IMR-90 (cell line): ENCODE results near the gene TGFB1. TPM values are rescaled to one million over a fixed set of nuclear protein-coding genes. Genes with fewer than 3 reads are reported as not detected.

Source experiments
- ATAC-seq: fragments of 200-7000 bp; cut with Tn5 transposase; 2 replicates; pipeline ENCODE4 v1.9.1; 2020; ENCODE audit warnings: low read depth, mild to moderate bottlenecking, moderate library complexity
- BruUV-seq: library from RNA; stranded (reverse); fragments of 400-500 nt; replicated peaks from 2 replicates; lab custom pipeline; 2021; lab: Mats Ljungman, UMichigan
- CTCF ChIA-PET: fragments of 300-600 bp; formaldehyde crosslinking; extraction: SDS; loops from one replicate; lab custom pipeline; 2021; ENCODE audit warnings: antibody characterized with exemption; lab: Yijun Ruan, JAX
- POLR2A ChIA-PET: fragments of 300-600 bp; sonication (Branson Sonifier 250); formaldehyde crosslinking; loops from one replicate; lab custom pipeline; 2022; ENCODE audit warnings: antibody characterized with exemption; ENCODE audit not compliant: unreplicated experiment; lab: Charles Lee
- DNase-seq: peaks from one replicate; pipeline ENCODE4 v3.0.0; 2013
- H2AFZ ChIP-seq: replicated peaks from 2 replicates; pipeline ENCODE3; 2013; ENCODE audit warnings: low read length, mild to moderate bottlenecking; ENCODE audit not compliant: poor library complexity
- H2AK5ac ChIP-seq: 2 replicates; pipeline ENCODE4 v1.6.1; 2013; ENCODE audit warnings: low read depth, low read length, inconsistent platforms
- H2AK9ac ChIP-seq: replicated peaks from 2 replicates; pipeline ENCODE3; 2013; ENCODE audit warnings: mild to moderate bottlenecking, low read depth, low read length, moderate library complexity; ENCODE audit not compliant: poor library complexity
- H2BK120ac ChIP-seq: 2 replicates; pipeline ENCODE4 v1.6.1; 2013; ENCODE audit warnings: low read depth, low read length, inconsistent platforms
- H2BK15ac ChIP-seq: 3 replicates; pipeline ENCODE4 v1.6.1; 2013; ENCODE audit warnings: low read depth, low read length, inconsistent platforms
- H2BK20ac ChIP-seq: 2 replicates; pipeline ENCODE4 v1.6.1; 2013; ENCODE audit warnings: low read depth, mild to moderate bottlenecking, inconsistent platforms, low read length, moderate library complexity
- H2BK5ac ChIP-seq: 2 replicates; pipeline ENCODE4 v1.6.1; 2013; ENCODE audit warnings: mild to moderate bottlenecking, low read depth, low read length, inconsistent platforms; ENCODE audit not compliant: poor library complexity, severe bottlenecking
- H3K14ac ChIP-seq: replicated peaks from 2 replicates; pipeline ENCODE4 v1.6.1; 2013; ENCODE audit warnings: low read depth, low read length, inconsistent platforms
- H3K18ac ChIP-seq: 2 replicates; pipeline ENCODE4 v1.6.1; 2013; ENCODE audit warnings: low read depth, low read length, control low read depth
- H3K23ac ChIP-seq: 2 replicates; pipeline ENCODE4 v1.6.1; 2013; ENCODE audit warnings: low read depth, low read length, inconsistent platforms
- H3K27ac ChIP-seq: 2 replicates; pipeline ENCODE4 v1.5.1; 2013; ENCODE audit warnings: mild to moderate bottlenecking, control low read depth, low read length; ENCODE audit not compliant: insufficient read depth
- H3K27me3 ChIP-seq: 2 replicates; pipeline ENCODE4 v1.6.1; 2013; ENCODE audit warnings: low read length; ENCODE audit not compliant: control insufficient read depth, insufficient read depth
- H3K36me3 ChIP-seq: 2 replicates; pipeline ENCODE4 v1.6.1; 2013; ENCODE audit warnings: low read length, mixed read lengths; ENCODE audit not compliant: control insufficient read depth, insufficient read depth
- H3K4ac ChIP-seq: 2 replicates; pipeline ENCODE4 v1.6.1; 2013; ENCODE audit warnings: low read depth, low read length, inconsistent platforms
- H3K4me1 ChIP-seq: 2 replicates; pipeline ENCODE4 v1.6.1; 2013; ENCODE audit warnings: low read length, mixed read lengths; ENCODE audit not compliant: control insufficient read depth, insufficient read depth
- H3K4me2 ChIP-seq: 2 replicates; pipeline ENCODE4 v1.6.1; 2013; ENCODE audit warnings: low read depth, mild to moderate bottlenecking, control low read depth, low read length, moderate library complexity
- H3K4me3 ChIP-seq: 2 replicates; pipeline ENCODE4 v1.5.1; 2013; ENCODE audit warnings: low read depth, mild to moderate bottlenecking, control low read depth, low read length, moderate library complexity; ENCODE audit not compliant: insufficient read depth
- H3K56ac ChIP-seq: 2 replicates; pipeline ENCODE4 v1.6.1; 2013; ENCODE audit warnings: low read length, inconsistent platforms; ENCODE audit not compliant: insufficient read depth; ENCODE audit errors: extremely low read depth
- H3K79me1 ChIP-seq, 2 experiments: 2 replicates each; pipeline ENCODE4 v1.6.1; 2013; ENCODE audit warnings: low read length in 2 of 2, inconsistent platforms in 1 of 2, low read depth in 1 of 2
- H3K9ac ChIP-seq: 2 replicates; pipeline ENCODE4 v1.6.1; 2013; ENCODE audit warnings: low read depth, low read length, control low read depth
- H3K9me1 ChIP-seq: 2 replicates; pipeline ENCODE4 v1.6.1; 2013; ENCODE audit warnings: low read length, inconsistent platforms; ENCODE audit not compliant: insufficient read depth
- H3K9me3 ChIP-seq: 2 replicates; pipeline ENCODE4 v1.6.1; 2013; ENCODE audit warnings: low read length; ENCODE audit not compliant: control insufficient read depth, insufficient read depth
- H4K20me1 ChIP-seq: 2 replicates; pipeline ENCODE4 v1.6.1; 2013; ENCODE audit warnings: low read length, inconsistent platforms; ENCODE audit not compliant: insufficient read depth
- H4K5ac ChIP-seq: 2 replicates; pipeline ENCODE4 v1.6.1; 2013; ENCODE audit warnings: mild to moderate bottlenecking, low read depth, low read length, control low read depth
- H4K8ac ChIP-seq, 2 experiments: 2 replicates each; pipeline ENCODE4 v1.6.1; 2013; ENCODE audit warnings: low read depth in 2 of 2, low read length in 2 of 2, control low read depth in 1 of 2, inconsistent platforms in 1 of 2
- H4K91ac ChIP-seq: 2 replicates; pipeline ENCODE4 v1.6.1; 2013; ENCODE audit warnings: low read depth, low read length, inconsistent platforms; ENCODE audit not compliant: insufficient read depth
- CEBPB ChIP-seq: IDR thresholded peaks from 2 replicates; pipeline ENCODE4 v1.6.1; 2012; ENCODE audit warnings: low read depth, low read length, improper control_type of control experiment
- CTCF ChIP-seq: conservative IDR thresholded peaks from 2 replicates; pipeline ENCODE4 v1.5.1; 2012; ENCODE audit warnings: mild to moderate bottlenecking, low read depth, low read length, improper control_type of control experiment
- FOS ChIP-seq: fragments of 150-350 bp; IDR thresholded peaks from 2 replicates; pipeline ENCODE4 v1.6.1; 2016; ENCODE audit warnings: low read depth, low read length
- MAFK ChIP-seq: IDR thresholded peaks from 2 replicates; pipeline ENCODE4 v1.6.1; 2012; ENCODE audit warnings: low read depth, low read length, improper control_type of control experiment
- MXI1 ChIP-seq: IDR thresholded peaks from 2 replicates; pipeline ENCODE4 v1.6.1; 2012; ENCODE audit warnings: low read depth, mild to moderate bottlenecking, low read length, moderate library complexity, borderline replicate concordance
- NFE2L2 ChIP-seq: fragments of 150-350 bp; IDR thresholded peaks from 2 replicates; pipeline ENCODE4 v1.6.1; 2016; ENCODE audit warnings: low read depth, mild to moderate bottlenecking, low read length
- WGBS, 2 experiments: methylation state at CpG; one replicate each; pipeline versions ENCODE4 v1.1.5 to v1.1.7; 2013; ENCODE audit warnings: missing lambda C conversion rate in 2 of 2; ENCODE audit not compliant: insufficient read length in 1 of 2; ENCODE audit errors: extremely low coverage in 2 of 2; 5-methylcytosine and 5-hydroxymethylcytosine counted together
- dilution Hi-C: fragments of 300-500 bp; cut with HindIII; formaldehyde crosslinking; loops from one replicate; pipeline ENCODE4 v1.14.3; 2018; ENCODE audit warnings: low sequenced_read_pairs; ENCODE audit not compliant: unreplicated experiment
- in situ Hi-C: fragments of 300-500 bp; cut with MboI; formaldehyde crosslinking; loops from 3 replicates; pipeline ENCODE4 v1.14.3; 2019; ENCODE audit warnings: low sequenced_read_pairs, inconsistent platforms, mixed read lengths
- intact Hi-C: fragments of 100-400 bp; cut with micrococcal nuclease; formaldehyde crosslinking; loops from 2 replicates; pipeline ENCODE4 v1.10.0; 2022
- polyA plus RNA-seq, 3 experiments: library from polyadenylated mRNA; depleted of rRNA; stranded (reverse); fragments of >200 nt; gene quantifications; 2 replicates each; pipeline ENCODE4 v1.2.3, GENCODE V29; 2012; ENCODE audit warnings: low replicate concordance in 1 of 3
- total RNA-seq: library from RNA; depleted of rRNA; stranded (reverse); fragments of >200 nt; gene quantifications from 2 replicates; pipeline ENCODE4 v1.2.3, GENCODE V29; 2012
- TF ChIP-seq, protein P1 (sequence below): fragments of 150-350 bp; IDR thresholded peaks from 2 replicates; pipeline ENCODE4 v1.6.1; 2016; ENCODE audit warnings: low read depth, mild to moderate bottlenecking, low read length, moderate library complexity, borderline replicate concordance

TGFB1 gene
- total and polyA plus RNA-seq, 2 of the 4 experiments (the other 2 are of a cell fraction) = 3.2 to 26.7 TPM

DNA sequence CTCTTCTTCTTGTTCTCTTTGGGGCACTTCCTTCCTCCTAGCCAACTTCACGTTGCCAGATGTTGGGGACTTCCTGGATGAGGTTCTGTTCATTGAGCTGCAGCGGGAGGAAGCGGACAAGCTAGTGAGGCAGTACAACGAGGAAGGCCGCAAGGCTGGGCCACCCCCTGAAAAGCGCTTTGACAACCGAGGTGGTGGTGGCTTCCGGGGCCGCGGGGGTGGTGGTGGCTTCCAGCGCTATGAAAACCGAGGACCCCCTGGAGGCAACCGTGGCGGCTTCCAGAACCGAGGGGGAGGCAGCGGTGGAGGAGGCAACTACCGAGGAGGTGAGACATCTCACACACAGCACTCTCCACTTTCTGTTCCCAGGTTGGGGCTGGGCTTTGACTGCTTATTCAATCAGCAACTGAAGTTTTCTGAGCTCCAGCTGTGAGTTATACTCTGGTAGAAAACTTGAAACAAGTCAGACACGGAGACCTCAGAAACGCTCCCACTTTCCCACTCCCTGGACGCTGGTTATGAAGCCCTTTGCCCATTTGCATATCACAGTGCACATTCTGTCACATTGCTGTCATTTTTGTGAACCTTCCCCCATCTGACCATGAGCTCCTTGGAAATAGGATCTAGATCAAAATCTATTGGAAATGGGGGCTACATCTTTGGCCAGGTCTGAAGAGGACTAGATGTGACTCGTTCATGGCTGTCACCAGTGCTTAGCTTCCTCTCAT is 50.9 kb downstream of the TGFB1 start:
- intact Hi-C loops (no loop called here), in situ Hi-C loops (no loop called here), dilution Hi-C loops (no loop called here)
- Histone ChIP-seq H3K4me1 (peaks cover 20% of the 10 kb centered on the region), H3K4me2 (no peak overlapping the region), H3K9me3 (no peaks in the 10 kb centered on the region), H2AFZ (no peak overlapping the region), H2BK5ac (no peak overlapping the region), H4K5ac (no peak overlapping the region), H3K9ac (no peak overlapping the region), H4K8ac (no peak overlapping the region), H3K36me3 (peaks cover 71% of the 10 kb centered on the region), H3K18ac (no peak overlapping the region), H2BK20ac (no peak overlapping the region), H4K91ac (no peak overlapping the region), H3K27ac (no peak overlapping the region), H2AK5ac (no peak overlapping the region), H3K27me3 (no peaks in the 10 kb centered on the region), H3K56ac (no peak overlapping the region), H2BK120ac (no peak overlapping the region), H3K4ac (no peak overlapping the region), H3K23ac (no peak overlapping the region), H3K4me3 (no peak overlapping the region), H3K79me1 (peaks cover 24 to 48% of the 10 kb centered on the region in 2 experiments), H2BK15ac (no peak overlapping the region), H3K9me1 (peaks cover 19% of the 10 kb centered on the region), H4K20me1 (peaks cover 36% of the 10 kb centered on the region), H2AK9ac (no peak overlapping the region), H3K14ac (no peak overlapping the region)
- POLR2A ChIA-PET = no interaction called here
- no TSS peak for BruUV-seq
- WGBS, 2 experiments = 90% methylated on average over 8 of the region's 21 CpGs; no CpG with 5 or more reads in 1 of the 2 experiments
- CTCF ChIA-PET = no interaction called here
- DNase-seq = no peak
- no peak for ATAC-seq
- TF ChIP-seq CTCF (no peak), MXI1 (no peak), FOS (no peak), NFE2L2 (no peak), CEBPB (no peak), MAFK (no peak)
- TF ChIP-seq, protein P1, sequence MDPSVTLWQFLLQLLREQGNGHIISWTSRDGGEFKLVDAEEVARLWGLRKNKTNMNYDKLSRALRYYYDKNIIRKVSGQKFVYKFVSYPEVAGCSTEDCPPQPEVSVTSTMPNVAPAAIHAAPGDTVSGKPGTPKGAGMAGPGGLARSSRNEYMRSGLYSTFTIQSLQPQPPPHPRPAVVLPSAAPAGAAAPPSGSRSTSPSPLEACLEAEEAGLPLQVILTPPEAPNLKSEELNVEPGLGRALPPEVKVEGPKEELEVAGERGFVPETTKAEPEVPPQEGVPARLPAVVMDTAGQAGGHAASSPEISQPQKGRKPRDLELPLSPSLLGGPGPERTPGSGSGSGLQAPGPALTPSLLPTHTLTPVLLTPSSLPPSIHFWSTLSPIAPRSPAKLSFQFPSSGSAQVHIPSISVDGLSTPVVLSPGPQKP = no peak
